HG03064 (cell line): ENCODE measurements around the gene DCLRE1C.
"Not testable (repeated sequence)": the region's sequence is repeated elsewhere in the genome, so short reads cannot be mapped to it uniquely, and the experiment has no call there.

ENCODE experiments used
- ATAC-seq: cut with Tn5 transposase; IDR thresholded peaks from one replicate; pipeline ENCODE4 v1.9.1; 2021; ENCODE audit warnings: low read depth; ENCODE audit not compliant: unreplicated experiment

The DCLRE1C gene

GRCh38 chr10:14947268-14947667, 6.6 kb downstream of the DCLRE1C start:
- ATAC-seq, result no peak

GRCh38 chr10:14945108-14945507, 8.8 kb downstream of the DCLRE1C start:
- no peak for ATAC-seq

DNA sequence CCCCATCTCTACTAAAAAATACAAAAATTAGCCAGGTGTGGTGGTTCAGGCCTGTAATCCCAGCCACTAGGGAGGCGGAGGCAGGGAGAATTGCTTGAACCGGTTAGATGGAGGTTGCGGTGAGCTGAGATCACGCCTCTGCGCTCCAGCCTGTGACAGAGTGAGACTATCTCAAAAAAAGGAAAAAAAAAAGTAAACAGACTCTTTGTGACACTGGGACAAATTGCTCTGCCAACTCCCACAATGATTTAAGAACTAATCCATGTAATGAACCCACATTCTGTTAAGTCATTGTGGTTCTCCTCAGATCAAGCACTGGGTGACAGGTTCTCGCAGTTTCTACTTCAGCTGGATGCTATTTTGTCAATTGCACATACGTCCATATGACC, 11.0 kb downstream of the DCLRE1C start:
- ATAC-seq, result not testable (repeated sequence)

- ATAC-seq, result peak; percentile 72
Observed at GRCh38 chr10:14942147-14942949, 11.5 kb downstream of the DCLRE1C start.

GRCh38 chr10:14938971-14939370, 14.9 kb downstream of the DCLRE1C start:
- ATAC-seq, result not testable (repeated sequence)

DNA sequence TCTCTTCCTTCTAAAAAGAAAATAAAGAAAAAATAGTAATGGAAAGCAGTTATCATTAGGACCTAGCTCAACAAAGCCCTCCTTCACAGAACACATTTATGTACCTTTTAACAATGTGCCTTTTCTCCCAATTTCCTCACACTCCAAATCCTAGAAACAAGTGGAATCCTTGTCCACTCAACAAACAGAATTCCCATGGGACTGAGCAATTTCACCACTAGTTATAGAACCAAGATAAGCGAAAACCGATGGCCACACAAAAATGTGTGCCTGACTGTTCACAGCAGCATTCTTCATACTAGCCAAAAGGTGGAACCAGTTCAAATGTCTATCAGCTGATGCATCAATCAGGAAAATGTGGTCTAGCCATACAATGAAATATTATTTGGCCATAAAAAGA, 17.3 kb downstream of the DCLRE1C start:
- no peak for ATAC-seq

DNA sequence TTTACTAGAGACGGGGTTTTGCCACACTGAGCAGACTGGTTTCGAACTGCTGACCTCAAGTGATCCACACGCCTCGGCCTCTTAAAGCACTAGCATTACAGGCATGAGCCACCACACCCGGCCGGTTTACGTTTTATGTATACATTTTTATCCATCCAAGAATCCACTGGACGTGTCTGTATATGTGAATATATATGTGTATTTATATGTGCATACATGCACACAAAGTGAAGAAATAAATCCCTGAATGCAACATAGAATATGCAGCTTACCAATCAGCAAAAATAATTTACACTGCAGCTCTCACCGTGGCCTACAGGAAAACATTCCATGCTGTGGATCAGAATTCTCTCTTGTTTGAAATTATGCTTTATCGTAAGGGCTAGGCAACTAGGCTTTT, 23.3 kb downstream of the DCLRE1C start:
- ATAC-seq, result no peak

DNA sequence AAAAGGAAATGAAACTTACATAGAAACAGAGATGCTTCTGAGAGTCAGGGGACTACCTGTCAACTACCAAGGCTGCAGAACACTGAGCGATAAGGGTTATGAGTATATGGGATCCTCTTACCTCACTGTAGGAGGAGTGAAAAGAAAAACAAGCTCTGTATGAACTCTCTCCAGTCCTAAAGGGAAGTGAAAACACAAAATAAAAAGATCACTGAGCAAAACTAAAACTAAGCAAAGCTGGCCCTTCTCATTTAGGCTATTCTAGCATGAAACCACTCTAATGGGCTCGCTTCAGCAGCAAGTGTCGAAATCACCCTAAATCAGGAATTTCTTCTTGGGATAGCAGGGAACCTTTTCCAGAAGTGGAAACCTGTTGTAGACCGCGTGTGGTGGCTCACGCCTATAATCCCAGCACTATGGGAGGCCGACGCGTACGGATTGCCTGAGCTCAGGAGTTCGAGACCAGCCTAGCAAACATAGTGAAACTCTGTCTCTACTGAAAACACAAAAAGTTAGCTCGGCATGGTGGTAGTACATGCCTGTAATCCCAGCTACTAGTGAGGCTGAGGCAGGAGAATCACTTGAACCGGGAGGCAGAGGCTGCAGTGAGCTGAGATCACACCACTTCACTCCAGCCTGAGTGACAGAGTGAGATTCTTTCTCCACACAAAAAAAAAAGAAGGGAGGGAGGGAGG, 27.0 kb downstream of the DCLRE1C start:
- peak; percentile 96 for ATAC-seq

GRCh38 chr10:14926061-14926470, 27.8 kb downstream of the DCLRE1C start:
- no peak for ATAC-seq

- no peak for ATAC-seq
Observed at GRCh38 chr10:14925268-14925667, 28.6 kb downstream of the DCLRE1C start.

- ATAC-seq, result no peak
Observed at GRCh38 chr10:14924013-14924412, 29.9 kb downstream of the DCLRE1C start.

DNA sequence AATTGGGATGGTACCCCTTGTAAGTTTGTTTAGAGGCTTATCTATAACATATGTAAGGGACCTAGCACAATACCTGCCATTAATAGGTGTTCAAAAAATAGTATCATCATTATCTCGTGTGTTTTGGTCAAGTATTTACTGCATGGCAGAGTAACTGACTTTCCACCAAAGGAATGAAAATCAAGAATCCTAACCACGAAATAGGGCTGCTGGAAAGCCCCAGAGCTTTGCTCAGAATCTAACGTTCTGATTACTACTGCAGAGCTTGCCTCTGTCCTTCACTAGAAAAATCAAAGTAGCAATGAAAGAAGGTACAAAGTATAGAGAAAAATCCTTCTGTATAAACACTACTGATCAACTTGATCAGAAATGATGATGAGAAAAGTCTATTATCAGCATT, 34.9 kb downstream of the DCLRE1C start:
- no peak for ATAC-seq

- no peak for ATAC-seq
Observed at GRCh38 chr10:14917827-14918226, 36.1 kb downstream of the DCLRE1C start.

GRCh38 chr10:14916600-14916999, 37.3 kb downstream of the DCLRE1C start:
- ATAC-seq, result no peak

DNA sequence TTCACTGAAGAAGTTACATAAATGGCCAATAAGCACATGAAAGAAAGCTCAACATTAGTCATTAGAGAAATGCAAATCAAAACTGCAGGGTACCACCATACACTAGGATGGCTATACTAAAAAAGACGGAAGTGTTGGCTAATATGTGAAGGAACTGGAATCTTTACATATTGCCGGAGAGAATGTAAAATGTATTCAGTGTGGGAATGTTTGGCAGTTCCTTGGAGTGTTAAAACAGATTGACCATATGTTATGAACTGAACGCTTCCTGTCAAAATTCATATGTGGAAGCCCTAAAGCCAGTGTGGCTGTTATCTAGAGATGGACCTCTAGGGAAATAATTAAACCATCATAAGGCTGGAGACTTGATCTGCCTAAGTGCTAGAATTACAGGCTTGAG, 42.1 kb downstream of the DCLRE1C start:
- ATAC-seq, result no peak

- no peak for ATAC-seq
Observed at GRCh38 chr10:14910953-14911352, 42.9 kb downstream of the DCLRE1C start.

- no peak for ATAC-seq
Observed at GRCh38 chr10:14909101-14909500, 44.8 kb downstream of the DCLRE1C start.

- not testable (repeated sequence) for ATAC-seq
Observed at GRCh38 chr10:14907591-14907990, 46.3 kb downstream of the DCLRE1C start.

GRCh38 chr10:14906765-14907164, 47.1 kb downstream of the DCLRE1C start:
- no peak for ATAC-seq

- ATAC-seq, result no peak
Observed at GRCh38 chr10:14905890-14906289, 48.0 kb downstream of the DCLRE1C start.

DNA sequence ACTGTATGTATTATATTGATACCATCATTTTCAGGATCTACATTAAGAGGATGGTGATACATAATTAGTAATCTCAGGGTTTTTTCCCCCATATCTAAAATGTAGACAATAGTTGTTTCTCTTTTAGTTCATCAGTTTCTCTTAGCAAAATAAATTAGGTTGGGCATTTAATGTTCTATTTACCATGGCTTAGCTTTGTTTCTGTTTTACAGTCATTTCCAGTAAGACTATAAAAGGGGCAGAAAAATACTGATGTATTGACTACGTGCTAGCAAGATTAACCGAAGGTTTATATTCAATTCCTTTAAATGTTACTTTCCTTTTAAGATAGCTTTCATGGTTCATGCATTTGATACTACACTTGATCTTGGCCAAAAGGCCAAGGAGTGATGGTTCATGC, 49.0 kb downstream of the DCLRE1C start:
- no peak for ATAC-seq

DNA sequence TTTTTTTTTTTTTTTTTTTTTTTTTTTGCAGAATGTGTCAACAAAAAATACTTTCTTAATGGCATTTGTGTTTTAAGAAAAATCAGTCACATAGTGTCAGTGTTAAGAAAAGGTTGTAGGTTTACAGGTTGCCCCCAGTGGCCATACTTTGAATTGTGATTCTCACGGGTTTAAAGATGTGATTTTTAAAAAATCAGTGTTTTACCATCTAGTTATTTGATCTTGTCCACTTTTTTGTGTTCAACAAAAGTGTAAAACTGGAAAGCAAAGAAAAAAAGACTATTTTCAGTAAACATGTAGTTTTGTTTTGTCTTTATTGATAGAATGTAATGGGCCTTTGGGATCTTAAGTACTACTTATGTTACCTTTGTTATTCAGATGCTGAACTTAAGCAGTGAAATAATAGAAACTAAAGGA, 49.6 kb downstream of the DCLRE1C start:
- no peak for ATAC-seq
